ENCODE data around the gene EOMES. TPM values are rescaled to one million over a fixed set of nuclear protein-coding genes. Genes with fewer than 3 reads are reported as not detected.

EOMES gene
- total and polyA plus RNA-seq, 2 of the 8 experiments (the other 6 are each of a cell fraction or from before 2014, with no cell fraction given) = 0.09 to 0.47 TPM

DNA sequence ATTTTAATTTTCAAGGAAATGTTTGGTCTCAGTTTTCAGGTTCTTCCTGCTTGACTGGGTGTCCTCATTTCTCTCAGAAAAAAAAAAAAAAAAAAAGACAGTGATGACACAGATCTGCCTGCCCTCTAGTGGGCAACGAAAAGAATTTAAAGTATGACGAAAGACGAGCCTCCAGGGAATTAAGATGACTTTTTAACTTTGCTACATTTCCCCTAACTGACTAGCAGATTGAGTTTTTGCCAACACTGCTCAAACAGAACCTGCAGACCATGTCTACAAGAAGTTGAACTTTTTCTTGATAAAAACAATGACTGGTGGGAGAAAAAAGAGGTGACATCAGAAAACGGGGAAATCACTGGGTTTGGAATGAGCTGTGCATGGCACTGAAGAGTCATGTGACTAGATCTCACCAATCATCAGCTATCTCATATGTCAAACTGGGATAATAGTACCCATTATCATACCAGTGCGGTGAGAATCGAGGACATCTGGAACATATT, 40.8 kb downstream of the EOMES start (continued):
- TF ChIP-seq ZNF274 (IDR thresholded peaks at IDR 0.05; ENCODE audit: borderline replicate concordance, extremely low read depth, low read length) (no peak), NRF1 (IDR thresholded peaks at IDR 0.05; ENCODE audit: low read depth, low read length) (no peak), MAX (IDR thresholded peaks at IDR 0.05) (no peak), GTF2F1 (IDR thresholded peaks at IDR 0.05; ENCODE audit: borderline replicate concordance, low read depth, low read length) (no peak), CREB1 (IDR thresholded peaks at IDR 0.05) (peak; percentile 82), BCL11A (IDR thresholded peaks at IDR 0.05; ENCODE audit: low read depth in 2 of 2, low read length in 2 of 2) (no peak), CHD7 (IDR thresholded peaks at IDR 0.05; ENCODE audit: insufficient replicate concordance, low read length) (peak; percentile 68), CBX5 (IDR thresholded peaks at IDR 0.05; ENCODE audit: low read depth, low read length) (no peak), EP300 (IDR thresholded peaks at IDR 0.05; ENCODE audit: borderline replicate concordance in 1 of 2, low read depth in 2 of 2, low read length in 2 of 2) (no peak), EGR1 (IDR thresholded peaks at IDR 0.05; ENCODE audit: borderline replicate concordance, low read depth, low read length) (no peak)

All from H1 (cell line).